Nephron progenitor cell (in vitro differentiated cells): ENCODE measurements around the gene DPAGT1.

Source experiments
- DNase-seq: peaks from one replicate; pipeline ENCODE4 v3.0.0; 2021
- H3K27ac Mint-ChIP-seq: 2 replicates; pipeline ENCODE4 v1.8.0; 2021; ENCODE audit warnings: mild to moderate bottlenecking, moderate library complexity, mixed read lengths
- H3K27me3 Mint-ChIP-seq: 2 replicates; pipeline ENCODE4 v1.8.0; 2021; ENCODE audit warnings: mild to moderate bottlenecking, low read depth, mixed read lengths; ENCODE audit not compliant: poor library complexity
- H3K36me3 Mint-ChIP-seq: 2 replicates; pipeline ENCODE4 v1.8.0; 2021; ENCODE audit warnings: low read depth, mixed read lengths
- H3K4me1 Mint-ChIP-seq: 2 replicates; pipeline ENCODE4 v1.8.0; 2021; ENCODE audit warnings: mixed read lengths
- H3K4me3 Mint-ChIP-seq: 2 replicates; pipeline ENCODE4 v1.8.0; 2021; ENCODE audit warnings: mild to moderate bottlenecking, moderate library complexity, mixed read lengths
- H3K9me3 Mint-ChIP-seq: 2 replicates; pipeline ENCODE4 v1.8.0; 2021; ENCODE audit warnings: mild to moderate bottlenecking, moderate library complexity, mixed read lengths
- TF ChIP-seq, protein P1 (sequence below): fragments of 200-600 bp; sonication (generic); IDR thresholded peaks from 2 replicates; pipeline ENCODE4 v1.5.0; 2021; ENCODE audit warnings: antibody characterized with exemption

The DPAGT1 gene

DNA sequence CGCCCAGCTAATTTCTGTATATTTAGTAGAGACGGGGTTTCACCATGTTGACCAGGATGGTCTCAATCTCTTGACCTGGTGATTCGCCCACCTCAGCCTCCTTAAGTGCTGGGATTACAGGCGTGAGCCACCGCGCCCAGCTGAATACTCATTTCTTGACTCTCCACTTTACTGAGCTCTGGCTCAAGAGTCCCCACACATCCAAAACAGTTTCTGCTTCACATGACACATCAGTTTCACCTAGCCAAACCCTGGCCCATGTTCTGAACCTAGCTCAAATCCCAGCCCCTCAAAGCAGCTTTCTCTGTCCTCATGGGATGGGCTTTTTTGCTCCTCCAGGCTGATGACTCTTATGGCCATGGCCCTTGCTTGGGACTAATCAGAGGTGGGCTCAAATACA lies 54.4 kb downstream of the DPAGT1 start:
- H3K4me1 Mint-ChIP-seq: peaks cover 15% of the 10 kb centered on the region
- H3K9me3 Mint-ChIP-seq: no peaks in the 10 kb centered on the region
- peaks cover 52% of the 10 kb centered on the region for H3K36me3 Mint-ChIP-seq
- H3K27me3 Mint-ChIP-seq: peaks cover 3% of the 10 kb centered on the region
- no peak overlapping the region for H3K27ac Mint-ChIP-seq
- no peak for DNase-seq
- H3K4me3 Mint-ChIP-seq: no peak overlapping the region
- TF ChIP-seq, protein P1, sequence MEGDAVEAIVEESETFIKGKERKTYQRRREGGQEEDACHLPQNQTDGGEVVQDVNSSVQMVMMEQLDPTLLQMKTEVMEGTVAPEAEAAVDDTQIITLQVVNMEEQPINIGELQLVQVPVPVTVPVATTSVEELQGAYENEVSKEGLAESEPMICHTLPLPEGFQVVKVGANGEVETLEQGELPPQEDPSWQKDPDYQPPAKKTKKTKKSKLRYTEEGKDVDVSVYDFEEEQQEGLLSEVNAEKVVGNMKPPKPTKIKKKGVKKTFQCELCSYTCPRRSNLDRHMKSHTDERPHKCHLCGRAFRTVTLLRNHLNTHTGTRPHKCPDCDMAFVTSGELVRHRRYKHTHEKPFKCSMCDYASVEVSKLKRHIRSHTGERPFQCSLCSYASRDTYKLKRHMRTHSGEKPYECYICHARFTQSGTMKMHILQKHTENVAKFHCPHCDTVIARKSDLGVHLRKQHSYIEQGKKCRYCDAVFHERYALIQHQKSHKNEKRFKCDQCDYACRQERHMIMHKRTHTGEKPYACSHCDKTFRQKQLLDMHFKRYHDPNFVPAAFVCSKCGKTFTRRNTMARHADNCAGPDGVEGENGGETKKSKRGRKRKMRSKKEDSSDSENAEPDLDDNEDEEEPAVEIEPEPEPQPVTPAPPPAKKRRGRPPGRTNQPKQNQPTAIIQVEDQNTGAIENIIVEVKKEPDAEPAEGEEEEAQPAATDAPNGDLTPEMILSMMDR: no peak
